H1 (cell line): ENCODE measurements around the gene HSPA1B. TPM values are rescaled to one million over a fixed set of nuclear protein-coding genes. Genes with fewer than 3 reads are reported as not detected.

Source experiments
- CBX5 ChIP-seq: fragments of 300-800, 300-1000 bp; sonication (generic); IDR thresholded peaks from 2 replicates; pipeline ENCODE4 v1.7.1; 2016; ENCODE audit warnings: antibody characterized with exemption, low read length, low read depth
- CBX8 ChIP-seq: fragments of 300-800, 300-1000 bp; sonication (generic); IDR thresholded peaks from 2 replicates; pipeline ENCODE4 v1.7.1; 2016; ENCODE audit warnings: low read depth, low read length, borderline replicate concordance
- E2F6 ChIP-seq: IDR thresholded peaks from 2 replicates; pipeline ENCODE4 v1.6.1; 2012; ENCODE audit warnings: inconsistent platforms
- EP300 ChIP-seq, 2 experiments: IDR thresholded peaks; 1 replicate in 1 of 2; 2 replicates in 1 of 2; pipeline ENCODE4 v1.6.1; 2011 to 2012; ENCODE audit warnings: low read depth in 2 of 2, low read length in 2 of 2, mild to moderate bottlenecking in 2 of 2, borderline replicate concordance in 1 of 2, inconsistent platforms in 1 of 2, moderate library complexity in 1 of 2
- GTF2F1 ChIP-seq: IDR thresholded peaks from 2 replicates; pipeline ENCODE4 v1.6.1; 2012; ENCODE audit warnings: low read depth, low read length, improper control_type of control experiment, borderline replicate concordance
- NANOG ChIP-seq: IDR thresholded peaks from 2 replicates; pipeline ENCODE4 v1.6.1; 2011; ENCODE audit warnings: low read length, low read depth, mild to moderate bottlenecking, inconsistent platforms; ENCODE audit not compliant: insufficient read depth, poor library complexity, severe bottlenecking
- POLR2A ChIP-seq, 2 experiments: IDR thresholded peaks; 1 replicate in 1 of 2; 2 replicates in 1 of 2; pipeline ENCODE4 v1.6.1; 2011; ENCODE audit warnings: low read depth in 2 of 2, low read length in 2 of 2, mild to moderate bottlenecking in 2 of 2; ENCODE audit errors: control extremely low read depth in 1 of 2
- POLR2AphosphoS5 ChIP-seq: IDR thresholded peaks from 2 replicates; pipeline ENCODE4 v1.6.1; 2011; ENCODE audit warnings: low read depth, low read length
- RBBP5 ChIP-seq: IDR thresholded peaks from 2 replicates; pipeline ENCODE4 v1.7.1; 2012; ENCODE audit warnings: low read depth, mild to moderate bottlenecking, inconsistent platforms, low read length, moderate library complexity, borderline replicate concordance
- ZNF274 ChIP-seq: IDR thresholded peaks from 2 replicates; pipeline ENCODE4 v1.7.0; 2012; ENCODE audit warnings: low read length, borderline replicate concordance; ENCODE audit errors: extremely low read depth
- polyA plus RNA-seq, 7 experiments: library from polyadenylated mRNA; depleted of rRNA in 3 of 7; stranded (reverse) in 5 of 7; unstranded in 2 of 7; fragments of >200 nt in 5 of 7; fragments of 200-250 nt in 2 of 7; gene quantifications; 1 replicate in 5 of 7; 2 replicates in 1 of 7; 4 replicates in 1 of 7; pipeline versions ENCODE4 v1.2.1 to v1.2.3, GENCODE V29; 2011 to 2013; ENCODE audit warnings: missing spikeins in 2 of 7, mixed read lengths in 2 of 7
- total RNA-seq: library from RNA; stranded (reverse); fragmentation: NEBNext Ultra II Directional; extraction: Animal tissue kit (Norgen Biotek cat#: 25700); gene quantifications from 2 replicates; pipeline ENCODE4 v1.2.1, GENCODE V29; 2021
- TF ChIP-seq, protein P1 (sequence below): fragments of 300-600 bp; sonication (generic); IDR thresholded peaks from 2 replicates; pipeline ENCODE4 v1.7.1; 2012; ENCODE audit warnings: low read length, moderate library complexity, mild to moderate bottlenecking, inconsistent platforms; ENCODE audit not compliant: insufficient replicate concordance

Gene HSPA1B
- total and polyA plus RNA-seq, 2 of the 8 experiments (the other 6 are each of a cell fraction or from before 2014, with no cell fraction given): 36.6 to 76.6 TPM

DNA sequence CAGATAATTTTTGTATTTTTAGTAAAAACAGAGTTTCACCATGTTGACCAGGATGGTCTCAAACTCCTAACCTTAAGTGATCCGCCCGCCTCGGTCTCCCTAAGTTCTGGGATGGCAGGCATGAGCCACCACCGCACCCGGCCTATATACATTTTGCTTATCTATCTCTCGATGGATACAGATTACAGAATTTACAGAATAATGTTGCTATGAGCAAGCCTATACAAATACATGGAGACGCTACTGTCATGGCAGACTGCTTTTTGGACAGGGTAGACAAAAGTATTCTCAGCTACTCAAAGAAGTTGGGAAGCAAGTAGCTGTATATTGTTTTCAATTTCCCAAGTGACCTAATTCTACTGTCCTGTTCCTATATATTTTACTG is 14.1 kb upstream of the HSPA1B start (continued):
- TF ChIP-seq, protein P1, sequence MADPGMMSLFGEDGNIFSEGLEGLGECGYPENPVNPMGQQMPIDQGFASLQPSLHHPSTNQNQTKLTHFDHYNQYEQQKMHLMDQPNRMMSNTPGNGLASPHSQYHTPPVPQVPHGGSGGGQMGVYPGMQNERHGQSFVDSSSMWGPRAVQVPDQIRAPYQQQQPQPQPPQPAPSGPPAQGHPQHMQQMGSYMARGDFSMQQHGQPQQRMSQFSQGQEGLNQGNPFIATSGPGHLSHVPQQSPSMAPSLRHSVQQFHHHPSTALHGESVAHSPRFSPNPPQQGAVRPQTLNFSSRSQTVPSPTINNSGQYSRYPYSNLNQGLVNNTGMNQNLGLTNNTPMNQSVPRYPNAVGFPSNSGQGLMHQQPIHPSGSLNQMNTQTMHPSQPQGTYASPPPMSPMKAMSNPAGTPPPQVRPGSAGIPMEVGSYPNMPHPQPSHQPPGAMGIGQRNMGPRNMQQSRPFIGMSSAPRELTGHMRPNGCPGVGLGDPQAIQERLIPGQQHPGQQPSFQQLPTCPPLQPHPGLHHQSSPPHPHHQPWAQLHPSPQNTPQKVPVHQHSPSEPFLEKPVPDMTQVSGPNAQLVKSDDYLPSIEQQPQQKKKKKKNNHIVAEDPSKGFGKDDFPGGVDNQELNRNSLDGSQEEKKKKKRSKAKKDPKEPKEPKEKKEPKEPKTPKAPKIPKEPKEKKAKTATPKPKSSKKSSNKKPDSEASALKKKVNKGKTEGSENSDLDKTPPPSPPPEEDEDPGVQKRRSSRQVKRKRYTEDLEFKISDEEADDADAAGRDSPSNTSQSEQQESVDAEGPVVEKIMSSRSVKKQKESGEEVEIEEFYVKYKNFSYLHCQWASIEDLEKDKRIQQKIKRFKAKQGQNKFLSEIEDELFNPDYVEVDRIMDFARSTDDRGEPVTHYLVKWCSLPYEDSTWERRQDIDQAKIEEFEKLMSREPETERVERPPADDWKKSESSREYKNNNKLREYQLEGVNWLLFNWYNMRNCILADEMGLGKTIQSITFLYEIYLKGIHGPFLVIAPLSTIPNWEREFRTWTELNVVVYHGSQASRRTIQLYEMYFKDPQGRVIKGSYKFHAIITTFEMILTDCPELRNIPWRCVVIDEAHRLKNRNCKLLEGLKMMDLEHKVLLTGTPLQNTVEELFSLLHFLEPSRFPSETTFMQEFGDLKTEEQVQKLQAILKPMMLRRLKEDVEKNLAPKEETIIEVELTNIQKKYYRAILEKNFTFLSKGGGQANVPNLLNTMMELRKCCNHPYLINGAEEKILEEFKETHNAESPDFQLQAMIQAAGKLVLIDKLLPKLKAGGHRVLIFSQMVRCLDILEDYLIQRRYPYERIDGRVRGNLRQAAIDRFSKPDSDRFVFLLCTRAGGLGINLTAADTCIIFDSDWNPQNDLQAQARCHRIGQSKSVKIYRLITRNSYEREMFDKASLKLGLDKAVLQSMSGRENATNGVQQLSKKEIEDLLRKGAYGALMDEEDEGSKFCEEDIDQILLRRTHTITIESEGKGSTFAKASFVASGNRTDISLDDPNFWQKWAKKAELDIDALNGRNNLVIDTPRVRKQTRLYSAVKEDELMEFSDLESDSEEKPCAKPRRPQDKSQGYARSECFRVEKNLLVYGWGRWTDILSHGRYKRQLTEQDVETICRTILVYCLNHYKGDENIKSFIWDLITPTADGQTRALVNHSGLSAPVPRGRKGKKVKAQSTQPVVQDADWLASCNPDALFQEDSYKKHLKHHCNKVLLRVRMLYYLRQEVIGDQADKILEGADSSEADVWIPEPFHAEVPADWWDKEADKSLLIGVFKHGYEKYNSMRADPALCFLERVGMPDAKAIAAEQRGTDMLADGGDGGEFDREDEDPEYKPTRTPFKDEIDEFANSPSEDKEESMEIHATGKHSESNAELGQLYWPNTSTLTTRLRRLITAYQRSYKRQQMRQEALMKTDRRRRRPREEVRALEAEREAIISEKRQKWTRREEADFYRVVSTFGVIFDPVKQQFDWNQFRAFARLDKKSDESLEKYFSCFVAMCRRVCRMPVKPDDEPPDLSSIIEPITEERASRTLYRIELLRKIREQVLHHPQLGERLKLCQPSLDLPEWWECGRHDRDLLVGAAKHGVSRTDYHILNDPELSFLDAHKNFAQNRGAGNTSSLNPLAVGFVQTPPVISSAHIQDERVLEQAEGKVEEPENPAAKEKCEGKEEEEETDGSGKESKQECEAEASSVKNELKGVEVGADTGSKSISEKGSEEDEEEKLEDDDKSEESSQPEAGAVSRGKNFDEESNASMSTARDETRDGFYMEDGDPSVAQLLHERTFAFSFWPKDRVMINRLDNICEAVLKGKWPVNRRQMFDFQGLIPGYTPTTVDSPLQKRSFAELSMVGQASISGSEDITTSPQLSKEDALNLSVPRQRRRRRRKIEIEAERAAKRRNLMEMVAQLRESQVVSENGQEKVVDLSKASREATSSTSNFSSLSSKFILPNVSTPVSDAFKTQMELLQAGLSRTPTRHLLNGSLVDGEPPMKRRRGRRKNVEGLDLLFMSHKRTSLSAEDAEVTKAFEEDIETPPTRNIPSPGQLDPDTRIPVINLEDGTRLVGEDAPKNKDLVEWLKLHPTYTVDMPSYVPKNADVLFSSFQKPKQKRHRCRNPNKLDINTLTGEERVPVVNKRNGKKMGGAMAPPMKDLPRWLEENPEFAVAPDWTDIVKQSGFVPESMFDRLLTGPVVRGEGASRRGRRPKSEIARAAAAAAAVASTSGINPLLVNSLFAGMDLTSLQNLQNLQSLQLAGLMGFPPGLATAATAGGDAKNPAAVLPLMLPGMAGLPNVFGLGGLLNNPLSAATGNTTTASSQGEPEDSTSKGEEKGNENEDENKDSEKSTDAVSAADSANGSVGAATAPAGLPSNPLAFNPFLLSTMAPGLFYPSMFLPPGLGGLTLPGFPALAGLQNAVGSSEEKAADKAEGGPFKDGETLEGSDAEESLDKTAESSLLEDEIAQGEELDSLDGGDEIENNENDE: no peak
- TF ChIP-seq CBX8 (no peak), POLR2A (IDR thresholded peaks at IDR 0.05; ENCODE audit: control extremely low read depth in 1 of 2, low read depth in 2 of 2, low read length in 2 of 2) (no peak), ZNF274 (no peak), GTF2F1 (no peak), CBX5 (no peak), RBBP5 (no peak), E2F6 (no peak), EP300 (IDR thresholded peaks at IDR 0.05; ENCODE audit: borderline replicate concordance in 1 of 2, low read depth in 2 of 2, low read length in 2 of 2) (no peak), NANOG (no peak), POLR2AphosphoS5 (no peak)
